H1 (cell line): ENCODE measurements around the gene ADARB2. TPM values are rescaled to one million over a fixed set of nuclear protein-coding genes. Genes with fewer than 3 reads are reported as not detected.

Source experiments
- EGR1 ChIP-seq: IDR thresholded peaks from 2 replicates; pipeline ENCODE4 v1.6.1; 2011; ENCODE audit warnings: low read depth, low read length, borderline replicate concordance
- RNF2 ChIP-seq: fragments of 200-900, 300-1000 bp; sonication (generic); IDR thresholded peaks from 2 replicates; pipeline ENCODE4 v1.7.1; 2016; ENCODE audit warnings: borderline replicate concordance, low read depth, mild to moderate bottlenecking, antibody characterized with exemption, low read length; ENCODE audit not compliant: poor library complexity, severe bottlenecking; ENCODE audit errors: missing control alignments
- TAF7 ChIP-seq: optimal IDR thresholded peaks from 2 replicates; pipeline ENCODE3; 2011; ENCODE audit warnings: low read depth, mild to moderate bottlenecking, inconsistent platforms, low read length, moderate library complexity, borderline replicate concordance
- polyA plus RNA-seq, 7 experiments: library from polyadenylated mRNA; depleted of rRNA in 3 of 7; stranded (reverse) in 5 of 7; unstranded in 2 of 7; fragments of >200 nt in 5 of 7; fragments of 200-250 nt in 2 of 7; gene quantifications; 1 replicate in 5 of 7; 2 replicates in 1 of 7; 4 replicates in 1 of 7; pipeline versions ENCODE4 v1.2.1 to v1.2.3, GENCODE V29; 2011 to 2013; ENCODE audit warnings: missing spikeins in 2 of 7, mixed read lengths in 2 of 7
- total RNA-seq: library from RNA; stranded (reverse); fragmentation: NEBNext Ultra II Directional; extraction: Animal tissue kit (Norgen Biotek cat#: 25700); gene quantifications from 2 replicates; pipeline ENCODE4 v1.2.1, GENCODE V29; 2021

ADARB2 gene
- total and polyA plus RNA-seq, 2 of the 8 experiments (the other 6 are each of a cell fraction or from before 2014, with no cell fraction given): 2.2 to 2.8 TPM

DNA sequence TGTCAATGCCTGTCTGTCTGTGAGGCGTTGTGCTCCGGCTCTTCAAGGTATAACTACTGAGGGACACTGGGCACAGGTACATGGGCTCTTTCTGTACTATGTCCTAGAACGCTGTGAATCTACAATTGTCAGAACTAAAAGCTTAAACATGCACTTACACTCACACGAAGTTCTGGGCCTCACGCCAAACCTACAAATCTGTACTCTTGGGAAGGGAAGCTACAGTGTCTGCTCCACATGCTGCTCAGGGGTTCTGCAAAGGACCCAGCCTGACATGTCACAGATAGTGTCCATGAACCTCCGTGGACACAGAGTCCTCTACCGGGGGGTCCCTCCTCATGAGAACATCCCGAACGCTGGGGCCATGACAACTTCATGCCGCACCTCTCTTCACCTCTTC lies 412.4 kb downstream of the ADARB2 start (continued):
- TF ChIP-seq RNF2 (no peak), TAF7 (no peak), EGR1 (no peak)
